HG03196 (cell line): ENCODE data around the gene RCBTB1.
"Not testable (repeated sequence)": the region's sequence is repeated elsewhere in the genome, so short reads cannot be mapped to it uniquely, and the experiment has no call there.

Experiments used
- ATAC-seq: cut with Tn5 transposase; IDR thresholded peaks from one replicate; pipeline ENCODE4 v1.9.1; 2021; ENCODE audit not compliant: unreplicated experiment

RCBTB1 gene

DNA sequence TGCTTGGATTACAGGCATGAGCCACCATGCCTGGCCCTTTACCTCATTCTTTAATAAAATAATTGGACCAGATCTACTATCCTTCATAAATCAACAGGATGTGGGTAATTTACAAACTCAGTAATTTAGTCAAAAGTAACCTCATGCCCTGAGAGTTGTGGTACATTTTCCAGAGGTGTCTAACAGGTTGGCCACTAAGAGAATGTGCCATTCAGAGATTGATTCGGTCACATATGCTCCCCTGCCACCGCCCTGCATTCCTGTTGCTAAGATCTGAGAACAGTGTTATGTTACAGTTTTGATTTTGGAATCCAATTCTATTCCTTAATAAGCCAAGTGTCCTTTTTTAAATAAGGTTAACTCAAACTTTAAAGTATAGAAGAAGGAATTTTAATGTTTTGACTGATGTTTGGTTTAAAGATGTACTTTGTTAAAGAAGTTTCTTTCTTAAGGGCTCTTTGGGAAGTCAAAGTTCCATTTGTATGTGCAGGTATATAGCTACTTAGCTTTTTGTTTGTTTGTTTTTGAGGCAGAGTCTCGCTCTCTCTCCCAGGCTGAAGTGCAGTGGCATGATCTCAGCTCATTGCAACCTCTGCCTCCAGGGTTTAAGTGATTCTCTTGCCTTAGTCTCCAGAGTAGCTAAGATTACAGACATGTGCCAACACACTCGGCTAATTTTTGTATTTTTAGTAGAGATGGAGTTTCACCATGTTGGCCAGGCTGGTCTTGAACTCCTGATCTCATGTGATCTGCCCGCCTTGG lies 60.4 kb downstream of the RCBTB1 start:
- ATAC-seq: no peak

DNA sequence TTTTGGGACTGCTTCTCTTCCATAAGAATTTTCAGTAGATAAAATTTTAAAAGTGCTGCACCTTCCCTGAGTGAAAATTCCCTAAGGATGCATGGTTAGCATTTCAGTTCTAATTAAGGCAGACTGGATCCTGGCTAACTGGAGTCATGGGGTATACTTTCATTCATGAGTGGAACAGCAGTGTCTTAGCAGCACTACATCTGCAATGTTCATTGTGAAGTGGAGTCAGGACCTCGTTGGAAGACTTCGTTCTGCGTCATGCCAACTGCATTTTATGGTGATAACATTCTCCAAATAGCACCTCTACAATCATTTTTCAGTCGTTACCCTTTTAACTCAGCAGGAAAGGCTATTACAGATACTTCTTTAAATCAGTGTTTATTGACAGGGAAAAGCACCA lies 64.1 kb downstream of the RCBTB1 start:
- no peak for ATAC-seq

DNA sequence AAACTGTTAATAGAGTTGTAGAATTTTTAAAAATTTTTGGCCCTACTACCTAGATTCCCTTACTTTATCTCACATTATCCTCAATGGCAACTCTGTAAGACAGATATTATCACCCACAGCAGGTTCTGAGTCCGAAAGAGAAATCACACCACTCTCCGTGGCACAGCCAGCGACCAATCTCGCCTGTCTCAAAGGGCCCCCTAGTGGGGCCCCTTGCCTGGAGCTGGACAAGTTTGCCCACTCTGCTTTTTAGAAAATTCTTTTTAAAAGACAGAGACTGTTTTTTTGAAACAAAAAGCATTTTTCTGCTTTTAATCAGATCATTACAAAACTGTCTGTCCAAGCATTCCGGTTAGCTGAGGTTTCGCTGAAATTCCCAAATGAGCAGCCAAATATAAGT lies 67.9 kb downstream of the RCBTB1 start:
- no peak for ATAC-seq

DNA sequence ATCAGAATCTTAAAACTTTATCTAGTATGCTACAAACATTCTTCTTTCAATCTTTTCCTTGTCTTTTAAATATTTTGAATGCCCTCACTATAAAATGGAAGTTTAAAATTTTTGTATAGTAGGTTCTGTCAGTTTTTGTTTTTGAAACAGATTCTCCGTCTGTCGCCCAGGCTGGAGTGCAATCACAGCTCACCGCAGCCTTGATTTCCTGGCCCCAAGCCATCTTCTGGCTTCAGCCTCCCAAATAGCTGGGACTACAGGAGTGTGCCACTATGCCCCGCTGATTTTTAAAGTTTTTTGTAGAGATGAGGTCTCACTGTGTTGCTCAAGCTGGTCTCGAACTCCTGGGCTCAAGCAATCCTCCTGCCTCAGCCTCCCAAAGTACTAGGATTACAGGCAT lies 68.9 kb downstream of the RCBTB1 start:
- no peak for ATAC-seq

DNA sequence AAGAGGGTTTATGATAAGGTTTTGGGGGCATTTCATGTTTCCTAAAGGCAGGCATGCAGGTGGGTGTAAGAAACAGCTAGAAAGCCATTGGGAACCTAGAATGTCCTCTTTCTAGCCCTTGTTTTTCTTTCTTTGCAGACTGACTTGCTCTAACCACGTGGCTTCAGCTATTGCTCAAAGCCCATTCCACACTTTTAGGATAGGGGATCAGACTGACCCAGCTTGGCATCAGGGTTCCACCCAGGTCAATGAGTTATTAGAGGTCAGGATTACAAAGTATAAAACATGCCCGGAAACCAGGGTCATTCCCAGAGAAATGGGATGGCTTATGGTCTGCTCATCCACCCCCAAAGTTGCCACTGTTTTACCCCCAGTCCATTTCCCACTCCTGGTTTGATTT lies 72.8 kb downstream of the RCBTB1 start:
- no peak for ATAC-seq

DNA sequence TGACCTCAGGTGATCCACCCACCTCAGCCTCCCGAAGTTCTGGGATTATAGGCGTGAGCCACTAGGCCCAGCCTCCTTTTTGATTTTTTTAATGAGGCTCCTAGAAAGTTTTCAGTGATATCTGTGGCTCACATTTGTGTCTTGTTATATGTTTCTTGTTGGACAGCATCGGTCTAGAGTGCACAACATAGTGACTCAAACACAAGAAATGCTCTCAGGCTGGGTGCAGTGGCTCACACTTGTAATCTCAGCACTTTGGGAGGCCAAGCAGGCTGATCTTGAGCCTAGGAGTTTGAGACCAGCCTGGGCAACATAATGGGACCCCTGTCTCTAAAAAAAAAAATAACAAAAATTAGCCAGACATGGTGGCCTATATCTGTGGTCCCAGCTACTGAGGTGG lies 81.4 kb downstream of the RCBTB1 start:
- no peak for ATAC-seq

DNA sequence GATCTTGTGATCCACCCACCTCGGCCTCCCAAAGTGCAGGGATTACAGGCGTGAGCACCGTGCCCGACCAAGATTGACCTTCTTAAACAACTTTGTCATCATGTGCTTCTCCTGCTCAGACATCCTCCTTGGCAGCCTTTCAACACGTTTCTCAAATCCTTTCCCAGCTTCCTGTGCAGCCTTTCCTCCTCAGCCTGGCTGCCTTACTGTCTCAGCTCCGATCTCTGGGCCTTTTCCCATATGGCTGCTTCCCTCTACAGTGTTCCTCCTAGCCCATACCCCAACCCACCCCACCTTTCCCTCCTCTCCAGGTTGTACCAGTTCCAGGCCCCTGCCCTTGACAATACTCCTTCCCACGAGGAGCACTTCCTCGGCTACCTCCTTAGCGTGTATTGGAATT lies 82.4 kb downstream of the RCBTB1 start:
- no peak for ATAC-seq

DNA sequence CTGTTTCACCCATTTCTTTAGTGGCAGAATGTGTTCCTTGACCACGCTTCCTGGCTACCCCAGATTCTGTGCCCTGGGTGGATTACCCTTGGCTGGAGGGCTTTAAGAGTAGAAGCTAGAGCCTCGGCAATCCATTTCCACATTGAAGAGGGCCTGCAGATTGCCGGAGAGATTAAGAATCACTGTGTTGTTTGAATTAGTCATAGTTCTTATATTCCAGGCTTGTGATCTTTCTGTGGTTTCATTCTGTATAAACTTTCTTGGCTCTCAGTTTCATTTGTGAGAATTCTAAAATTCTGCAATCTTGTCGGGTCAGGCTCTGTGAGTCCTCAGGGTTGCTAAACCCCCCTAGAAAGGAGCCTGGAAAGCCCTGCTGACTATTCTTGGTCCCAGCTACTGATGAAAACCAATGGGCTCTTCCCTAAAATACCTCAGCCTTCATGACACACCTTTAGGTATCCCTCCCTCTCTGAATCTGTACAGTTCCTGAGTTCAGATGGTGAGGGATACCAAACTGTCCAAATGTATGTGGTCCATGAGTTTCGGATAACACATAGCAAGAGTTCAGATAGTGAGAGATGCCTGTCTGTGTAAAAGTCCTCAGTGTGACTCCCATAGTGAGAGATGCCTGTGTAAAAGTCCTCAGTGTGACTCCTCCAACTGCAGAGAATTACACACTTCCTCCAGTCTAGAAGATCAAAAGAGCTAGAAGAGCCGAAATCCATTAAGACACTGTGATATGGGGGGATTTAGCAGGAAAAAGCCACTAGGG lies 85.3 kb downstream of the RCBTB1 start:
- ATAC-seq: no peak

DNA sequence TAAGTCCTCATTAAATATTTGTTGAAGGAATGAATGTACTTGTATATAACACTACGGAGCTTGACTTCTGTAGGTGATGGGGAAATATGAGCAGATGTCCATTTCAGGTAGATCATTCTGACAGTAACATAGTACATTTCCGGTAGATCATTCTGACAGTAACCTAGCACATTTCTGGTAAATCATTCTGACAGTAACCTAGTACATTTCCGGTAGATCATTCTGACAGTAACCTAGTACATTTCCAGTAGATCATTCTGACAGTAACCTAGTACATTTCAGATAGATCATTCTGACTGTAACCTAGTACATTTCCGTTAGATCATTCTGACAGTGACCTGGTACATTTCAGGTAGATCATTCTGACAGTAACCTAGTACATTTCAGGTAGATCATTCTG lies 87.2 kb downstream of the RCBTB1 start:
- no peak for ATAC-seq

DNA sequence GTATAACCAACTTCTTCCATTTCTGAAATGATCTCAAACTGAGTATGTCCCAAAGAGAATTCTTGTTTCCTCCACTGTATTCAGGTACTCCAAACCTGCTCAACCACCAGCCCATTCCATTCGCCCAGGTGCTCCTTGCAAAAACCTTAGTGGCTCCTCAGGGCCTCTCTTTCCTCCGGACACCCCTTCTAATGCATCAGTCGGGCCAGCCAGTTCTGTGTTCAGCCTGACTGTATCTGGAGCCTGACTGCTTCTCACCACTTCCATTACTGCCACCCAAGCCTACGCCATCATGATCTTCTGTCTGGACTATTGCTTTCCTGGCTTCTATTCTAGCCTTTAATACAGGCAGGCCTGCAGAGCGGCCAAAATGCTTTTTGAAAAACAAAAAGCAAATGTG lies 88.1 kb downstream of the RCBTB1 start:
- no peak for ATAC-seq

DNA sequence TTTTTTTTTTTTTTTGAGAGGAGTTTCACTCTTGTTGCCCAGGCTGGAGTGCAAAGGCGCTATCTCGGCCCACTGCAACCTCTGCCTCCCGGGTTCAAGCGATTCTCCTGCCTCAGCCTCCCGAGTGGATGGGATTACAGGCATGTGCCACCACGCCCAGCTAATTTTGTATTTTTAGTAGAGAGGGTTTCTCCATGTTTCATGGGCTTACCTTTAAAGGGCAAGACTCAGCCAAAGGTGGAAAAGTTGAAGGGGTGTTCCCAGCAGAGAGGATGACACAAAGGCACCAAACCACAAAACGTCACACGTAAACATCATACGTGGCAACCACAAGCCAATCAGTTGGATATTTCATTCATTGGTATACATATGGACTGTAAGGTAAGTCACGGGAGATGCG lies 88.5 kb downstream of the RCBTB1 start:
- not testable (repeated sequence) for ATAC-seq

DNA sequence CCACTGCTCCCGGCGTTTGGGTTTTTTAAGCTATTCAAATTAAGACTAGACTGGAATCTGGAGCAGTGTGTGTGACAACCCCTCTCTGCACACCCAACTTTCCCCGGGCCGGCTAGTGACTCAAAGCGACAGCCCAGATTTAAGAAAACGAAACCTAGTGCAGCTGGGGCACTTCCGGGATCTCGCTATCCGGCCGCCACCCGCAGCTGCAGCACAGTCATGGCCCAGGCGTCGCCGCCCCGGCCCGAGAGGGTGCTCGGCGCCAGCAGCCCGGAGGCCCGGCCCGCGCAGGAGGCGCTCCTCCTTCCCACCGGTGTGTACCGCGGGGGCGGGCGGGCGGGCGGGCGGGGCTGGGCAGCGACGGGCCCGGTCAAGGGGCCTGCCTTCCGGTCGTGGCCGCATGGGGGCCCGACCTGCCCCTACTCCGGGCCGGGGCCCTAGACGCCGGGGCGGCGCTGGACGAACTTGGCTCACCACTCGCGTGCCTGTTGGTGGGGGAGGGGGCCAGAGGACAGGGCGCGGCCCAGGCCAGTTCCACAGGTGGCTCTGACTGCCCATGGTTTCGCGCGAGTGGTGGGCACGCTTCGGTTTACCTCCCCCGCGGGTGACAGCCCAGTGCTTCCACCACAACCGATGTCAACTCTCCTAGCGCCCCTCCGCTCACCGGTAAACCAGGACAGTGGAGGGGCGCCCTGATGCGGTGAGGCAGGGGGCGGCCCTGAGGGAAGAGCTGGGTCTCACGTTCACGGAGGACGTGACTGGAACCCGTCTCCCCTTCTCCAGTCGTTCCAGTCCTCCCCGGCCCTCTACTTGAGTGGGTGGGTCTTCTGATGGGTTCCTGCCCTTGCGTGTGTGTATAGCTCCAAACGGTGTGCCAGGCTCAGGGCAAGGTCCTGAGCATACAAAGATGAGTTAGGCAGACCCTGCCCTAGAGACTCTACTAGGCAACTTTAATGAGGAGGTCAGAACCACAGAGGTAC lies 89.3 kb downstream of the RCBTB1 start, which contains the start of gene PHF11:
Gene PHF11 (plus strand): TSS at position 171 of the 980 bp plus-strand sequence. CDS start 49 bp downstream, at position 220.
- peak; percentile 86 for ATAC-seq

DNA sequence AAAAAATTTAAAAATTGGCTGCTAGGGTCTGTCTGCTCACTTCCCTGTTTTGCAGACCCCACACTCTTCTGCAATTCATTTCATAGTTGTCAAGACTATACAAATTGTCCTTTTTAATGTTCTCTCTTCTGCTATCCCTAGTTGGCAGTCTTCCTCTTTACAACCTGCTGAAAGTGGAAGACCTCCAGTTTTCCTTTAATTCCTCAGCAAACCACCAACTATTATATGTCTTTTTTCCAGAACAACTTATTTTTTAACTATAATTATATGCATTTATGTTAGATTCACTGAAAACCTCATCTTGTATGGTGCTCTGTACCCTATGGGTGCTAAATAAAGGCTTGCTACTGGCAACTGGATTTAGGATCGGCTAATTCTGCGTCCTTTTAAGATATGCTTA lies 90.7 kb downstream of the RCBTB1 start:
- ATAC-seq: no peak

DNA sequence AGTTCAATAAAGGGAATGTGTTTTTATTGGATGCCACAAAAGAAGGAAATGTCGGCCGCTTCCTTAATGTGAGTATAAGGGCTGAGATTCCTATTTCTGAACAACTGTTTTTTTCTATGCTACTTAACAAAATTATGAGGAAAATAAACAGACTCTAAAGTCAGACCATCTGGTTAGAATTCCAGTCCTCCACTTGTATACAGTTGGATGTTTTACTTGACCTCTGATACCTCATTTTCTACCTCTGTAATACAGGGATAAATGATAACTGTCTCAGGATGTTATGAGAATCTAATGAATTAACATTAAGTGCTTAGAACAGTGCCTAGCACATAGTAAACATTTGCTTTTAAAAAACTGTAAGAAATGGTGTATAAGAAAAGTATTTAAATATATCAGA lies 96.8 kb downstream of the RCBTB1 start:
- ATAC-seq: no peak
